GM18499 (cell line): ENCODE results near the gene TRPC3.
A peak's percentile ranks its signal among the peaks of the same experiment; 100 is the strongest.

Experiments used
- ATAC-seq: cut with Tn5 transposase; IDR thresholded peaks from one replicate; pipeline ENCODE4 v1.9.1; 2021; ENCODE audit warnings: moderate number of reproducible peaks; ENCODE audit not compliant: insufficient read depth, unreplicated experiment

Gene TRPC3

GRCh38 chr4:121951521-121952110 lies at the start of gene TRPC3:
TSS of gene TRPC3 (minus strand) at chr4:121952060. CDS start at chr4:121951680, 380 bp downstream.
- ATAC-seq, result no peak

GRCh38 chr4:122000849-122001248 lies 49.0 kb upstream of the TRPC3 start:
- ATAC-seq, result no peak

DNA sequence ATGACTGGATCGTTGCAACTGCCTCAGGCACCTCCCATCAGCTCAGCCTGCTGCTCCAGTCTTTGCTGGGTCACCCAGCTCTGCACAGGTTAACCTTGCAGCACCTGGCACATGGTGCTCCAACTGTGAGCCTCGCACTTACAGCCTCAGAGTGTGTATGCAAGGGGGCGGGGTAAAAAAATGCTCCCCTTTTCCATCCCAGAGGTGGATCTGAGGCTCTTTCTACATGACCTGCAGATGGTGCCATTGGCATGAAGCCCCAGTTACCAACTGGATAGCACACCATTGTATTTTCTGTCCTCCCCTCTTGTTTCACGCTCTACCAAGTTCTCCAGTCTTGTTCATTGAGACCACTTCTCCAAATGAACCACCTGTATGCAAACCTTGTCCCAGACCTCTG lies 46.2 kb upstream of the TRPC3 start:
- no peak for ATAC-seq

DNA sequence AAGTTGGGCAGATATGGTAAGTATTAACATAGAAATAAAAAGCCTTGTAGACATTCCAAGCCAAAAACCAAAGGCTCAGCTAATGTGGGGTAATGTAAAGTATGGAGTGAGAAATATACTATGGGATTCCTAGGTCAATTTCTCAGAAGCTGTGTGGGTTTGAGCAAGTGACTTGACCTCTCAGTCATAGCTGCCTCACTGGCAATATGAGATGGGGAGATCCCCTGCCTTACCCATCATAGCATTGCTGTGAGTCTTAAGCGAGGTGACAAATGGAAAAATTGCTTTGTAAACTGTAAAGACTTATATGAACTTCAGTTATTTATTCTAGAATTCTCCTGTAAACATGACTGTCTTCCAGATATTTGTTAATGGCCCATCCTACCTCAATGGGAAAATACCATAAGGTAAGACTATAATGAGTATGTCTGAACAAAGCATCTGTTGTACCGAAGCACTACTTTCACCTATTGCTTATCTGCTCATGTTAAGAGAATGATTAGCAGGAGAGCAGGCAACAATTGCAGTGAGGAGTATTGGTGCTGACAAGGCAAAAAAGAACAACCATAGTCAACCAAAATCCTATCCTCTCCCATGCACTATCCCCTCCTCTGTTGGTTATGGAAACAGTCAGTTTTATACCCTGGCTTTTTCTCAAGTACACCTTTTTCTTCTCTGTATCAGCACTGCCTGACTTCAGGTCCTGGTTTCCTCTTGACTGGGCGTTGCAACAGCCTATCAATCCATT lies 44.1 kb upstream of the TRPC3 start:
- no peak for ATAC-seq

- no peak for ATAC-seq
These were observed 40.1 kb upstream of the TRPC3 start for GRCh38 chr4:121991968-121992367.

DNA sequence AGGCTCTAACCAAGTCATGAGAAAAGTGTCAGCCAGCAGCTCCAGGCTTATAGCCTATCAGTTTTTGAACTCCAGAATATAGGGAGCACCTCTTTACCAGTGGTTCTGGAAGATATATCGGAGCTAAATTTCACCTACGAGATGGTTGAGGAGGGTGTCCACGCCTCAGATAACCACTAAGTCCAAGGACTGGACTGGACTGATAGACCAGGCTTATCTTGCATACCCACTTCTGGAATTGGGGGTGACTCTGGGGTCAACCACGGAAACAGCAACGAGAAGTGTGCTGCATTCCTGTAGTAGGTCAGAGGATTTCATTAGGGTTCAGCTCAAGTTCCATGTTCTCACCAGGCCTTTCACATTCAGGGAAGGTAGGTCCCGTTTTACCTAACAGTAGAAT lies 38.6 kb upstream of the TRPC3 start:
- ATAC-seq, result no peak

- ATAC-seq, result no peak
These were observed 37.9 kb upstream of the TRPC3 start for GRCh38 chr4:121989715-121990114.

DNA sequence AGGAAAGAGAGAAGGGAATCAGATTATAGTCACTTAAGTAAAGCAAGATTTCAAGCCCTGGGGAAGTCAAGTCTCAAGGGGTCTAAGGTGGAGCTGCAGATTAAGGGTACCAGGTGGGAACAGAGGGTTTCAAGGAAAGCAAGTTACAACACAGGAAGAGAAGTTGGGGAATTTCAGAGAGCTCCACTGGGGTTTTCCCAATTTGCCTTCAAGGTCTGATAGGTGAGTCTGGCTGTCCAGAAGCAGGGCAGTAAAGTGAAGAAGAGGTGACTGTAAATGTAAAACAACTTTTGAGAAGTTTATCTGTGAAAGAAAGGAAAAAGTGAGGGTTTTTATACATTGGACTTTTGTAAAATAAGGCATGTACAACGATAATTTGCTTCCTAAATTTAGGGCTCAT lies 37.1 kb upstream of the TRPC3 start:
- ATAC-seq, result no peak

- ATAC-seq, result no peak
These were observed 28.8 kb upstream of the TRPC3 start for GRCh38 chr4:121980643-121981042.

DNA sequence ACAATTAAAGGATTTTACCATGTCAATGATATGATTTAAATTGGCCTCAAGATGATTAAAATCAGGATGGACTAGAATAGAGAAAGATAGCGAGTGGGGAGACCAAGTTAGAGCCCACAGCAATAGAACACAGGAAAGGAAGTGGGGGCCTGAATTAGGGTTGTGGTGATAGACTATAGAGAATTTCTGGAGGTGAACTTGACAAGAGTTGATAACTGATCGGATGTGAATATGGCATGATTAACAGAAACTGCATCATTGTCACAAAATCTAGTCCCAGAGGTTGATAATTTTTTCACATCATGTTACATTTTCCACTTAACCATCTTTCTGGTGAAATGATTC lies 26.3 kb upstream of the TRPC3 start:
- peak; percentile 41 for ATAC-seq

- peak; percentile 98 for ATAC-seq
These were observed 25.7 kb upstream of the TRPC3 start for GRCh38 chr4:121977251-121978171.

GRCh38 chr4:121975784-121976183 lies 23.9 kb upstream of the TRPC3 start:
- no peak for ATAC-seq

DNA sequence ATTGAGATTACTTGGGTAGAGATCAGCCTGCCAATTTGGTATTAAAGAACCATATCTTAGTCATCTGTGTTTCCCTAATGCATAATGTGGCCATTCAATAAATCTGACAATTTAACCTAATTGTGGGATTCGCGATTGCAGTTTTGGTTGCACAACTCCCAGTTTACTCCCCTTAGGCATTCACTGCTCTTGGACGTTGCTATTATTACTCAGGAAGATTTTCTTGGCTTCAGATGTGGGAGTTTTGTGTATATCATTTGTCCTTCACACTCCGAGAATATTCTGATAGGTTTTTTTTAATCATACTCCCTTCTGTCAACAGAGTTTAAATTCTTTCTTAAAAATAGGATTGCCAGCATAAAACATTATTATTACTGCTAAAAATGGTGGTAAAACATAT lies 22.0 kb upstream of the TRPC3 start:
- no peak for ATAC-seq

DNA sequence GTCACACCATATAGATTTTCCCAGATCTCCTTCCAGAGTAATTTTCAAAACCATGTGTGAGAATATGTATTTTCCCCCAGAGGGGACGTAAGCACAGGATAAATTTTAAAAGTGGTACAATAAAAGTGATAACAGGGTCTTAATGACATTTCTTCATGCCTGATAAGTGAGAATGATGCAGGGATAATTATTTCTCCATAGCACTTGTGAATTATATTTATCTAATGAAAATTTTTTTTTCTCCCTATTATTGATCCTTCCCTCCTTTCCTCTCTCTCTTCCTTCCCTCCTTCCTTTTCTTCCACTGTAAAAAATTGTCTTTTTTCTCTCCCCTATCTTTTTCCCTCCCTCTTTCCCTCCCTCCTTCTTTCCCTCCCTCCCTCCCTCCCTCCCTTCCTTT lies 17.0 kb upstream of the TRPC3 start:
- no peak for ATAC-seq

DNA sequence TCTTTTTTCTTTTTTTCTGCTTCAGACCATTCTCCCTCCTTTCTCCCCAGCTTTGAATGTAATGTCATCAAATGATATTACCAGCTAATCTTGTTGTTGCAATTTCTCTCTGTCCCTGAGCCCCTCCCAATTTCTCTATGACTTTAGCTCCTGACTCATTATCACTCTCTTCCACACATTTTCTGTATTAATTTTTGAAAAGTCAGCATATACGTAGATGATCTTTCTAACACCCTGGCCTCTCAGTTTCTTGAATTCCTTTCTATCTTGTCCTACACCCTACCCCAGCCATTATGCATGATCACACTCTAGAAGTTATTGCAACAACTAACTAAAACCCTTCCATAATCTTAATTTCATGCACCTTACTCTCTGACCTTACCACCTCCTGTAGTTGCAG lies 13.1 kb upstream of the TRPC3 start:
- no peak for ATAC-seq

DNA sequence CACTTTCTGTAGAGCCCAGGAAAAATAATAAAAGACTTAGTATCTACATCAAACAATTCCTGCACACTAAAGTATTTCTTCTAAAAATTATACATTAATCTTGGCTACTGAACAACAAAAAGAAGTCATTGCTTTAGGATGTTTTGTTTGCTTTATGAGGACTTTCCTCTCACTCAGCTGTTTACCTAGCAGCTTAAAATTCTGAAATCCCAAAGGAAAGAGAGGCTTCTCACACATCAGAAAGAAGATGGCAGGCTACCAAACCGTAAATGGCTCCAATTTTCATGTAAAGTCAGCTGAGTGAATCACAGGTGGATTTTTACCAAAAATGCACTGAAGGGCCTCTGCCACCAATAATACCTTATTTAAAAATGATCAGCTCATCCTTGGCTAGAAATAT lies 9.0 kb upstream of the TRPC3 start:
- ATAC-seq, result no peak

GRCh38 chr4:121958777-121959176 lies 6.9 kb upstream of the TRPC3 start:
- no peak for ATAC-seq

DNA sequence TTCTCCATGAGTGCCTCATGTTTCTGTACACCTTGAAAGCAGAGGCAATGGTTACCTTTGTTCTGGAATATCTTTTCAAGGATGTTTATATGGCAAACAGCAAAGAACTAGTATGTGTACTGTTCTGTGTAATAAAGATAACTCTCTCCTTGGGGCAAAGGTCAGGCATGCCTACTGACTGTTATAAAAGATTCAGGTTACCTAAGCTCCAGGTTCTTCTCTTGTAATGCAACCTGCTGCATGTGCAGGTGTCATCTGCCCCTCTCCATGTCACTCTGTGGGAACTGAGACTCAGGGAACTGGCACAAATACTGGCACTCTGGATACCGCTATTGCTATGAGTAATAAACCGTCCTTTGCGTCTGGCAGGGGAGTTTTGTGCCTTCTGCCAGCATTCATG lies 5.4 kb upstream of the TRPC3 start:
- ATAC-seq, result no peak

DNA sequence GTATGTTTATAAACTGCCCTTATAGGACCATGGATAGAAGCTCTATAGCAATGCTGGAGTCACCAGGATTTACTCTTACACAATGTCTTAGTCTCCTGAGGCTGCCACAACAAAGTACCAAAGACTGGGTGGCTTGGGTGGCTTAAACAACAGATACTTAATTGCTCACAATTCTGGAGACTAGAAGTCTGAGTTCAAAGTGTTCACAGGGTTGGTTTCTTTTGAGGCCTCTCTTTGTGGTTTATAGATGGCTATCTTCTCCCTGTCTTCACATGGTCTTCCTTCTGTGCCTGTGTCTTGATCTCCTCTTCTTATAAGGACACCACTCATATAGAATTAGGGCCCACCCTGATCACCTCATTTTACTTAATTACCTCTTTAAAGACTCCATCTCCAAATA lies 2.0 kb upstream of the TRPC3 start:
- no peak for ATAC-seq

DNA sequence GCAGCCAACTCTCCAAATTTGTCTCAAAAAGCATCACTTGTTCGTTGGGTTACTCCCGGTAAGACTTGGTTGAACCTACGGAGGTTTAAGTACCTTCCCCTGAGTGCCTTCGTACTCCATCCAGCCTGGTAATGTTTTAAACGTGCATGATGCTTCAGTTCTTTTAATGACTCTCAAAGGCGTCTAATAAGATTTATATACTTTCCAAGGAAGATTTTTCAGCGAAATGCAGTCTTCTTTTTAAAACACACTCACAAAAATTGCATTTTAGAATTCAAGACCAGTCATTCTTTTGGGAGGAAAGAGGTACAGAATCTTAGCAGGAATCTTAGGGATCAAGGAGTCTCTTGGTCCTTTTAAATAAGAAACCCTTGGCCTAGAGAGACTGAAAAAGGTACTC lies 430 bp upstream of the TRPC3 start:
- no peak for ATAC-seq
